ENCODE measurements around the gene NOS3. TPM values are rescaled to one million over a fixed set of nuclear protein-coding genes. Genes with fewer than 3 reads are reported as not detected.

NOS3 gene
- total and polyA plus RNA-seq, 10 donors: 11.9 to 455 (median 164) TPM

DNA sequence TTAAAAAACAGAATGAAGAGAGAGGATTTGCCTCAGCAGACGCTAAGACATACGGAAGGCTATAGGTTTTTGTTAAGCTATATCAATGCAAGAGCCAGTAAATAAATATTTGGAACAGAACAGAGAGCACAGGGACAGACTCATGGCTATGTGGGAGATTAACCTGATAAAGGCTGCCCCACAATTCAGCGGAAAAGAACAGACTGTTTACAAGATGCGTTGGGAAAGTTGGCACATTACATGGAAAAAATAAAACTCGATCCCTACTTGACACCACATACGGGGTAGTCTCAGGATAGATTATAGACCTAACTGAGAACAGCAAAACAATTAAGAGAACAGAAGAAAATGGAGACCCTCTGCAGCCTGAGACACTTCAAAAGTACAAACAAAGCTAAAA lies 23.5 kb upstream of the NOS3 start:
- peaks cover 0 to 49% (median 16%) of the 10 kb centered on the region in 6 donors for H3K4me1 ChIP-seq
- no peak overlapping the region for H3K27ac ChIP-seq
- WGBS, 5 donors: 83 to 91% (median 88%) methylated on average over 6 of the region's 6 CpGs
- intact Hi-C loops (cut with DNase I; ENCODE audit: low total_unique reads): no loop called here
- no peak for TF ChIP-seq CTCF (IDR thresholded peaks at IDR 0.05 in 8 of 11, conservative IDR thresholded peaks at IDR 0.05 in 3 of 11)
- no peak for TF ChIP-seq POLR2AphosphoS5 (IDR thresholded peaks at IDR 0.05)
- TF ChIP-seq POLR2A (IDR thresholded peaks at IDR 0.05): no peak
- H3K27me3 ChIP-seq (replicated peaks in 1 of 7): peaks cover 0 to 54% (median 0%) of the 10 kb centered on the region in 7 donors
- H3K9me3 ChIP-seq: no peaks in the 10 kb centered on the region
- H3K36me3 ChIP-seq: no peaks in the 10 kb centered on the region
- no peak for DNase-seq
- H3K4me3 ChIP-seq: no peak overlapping the region

DNA sequence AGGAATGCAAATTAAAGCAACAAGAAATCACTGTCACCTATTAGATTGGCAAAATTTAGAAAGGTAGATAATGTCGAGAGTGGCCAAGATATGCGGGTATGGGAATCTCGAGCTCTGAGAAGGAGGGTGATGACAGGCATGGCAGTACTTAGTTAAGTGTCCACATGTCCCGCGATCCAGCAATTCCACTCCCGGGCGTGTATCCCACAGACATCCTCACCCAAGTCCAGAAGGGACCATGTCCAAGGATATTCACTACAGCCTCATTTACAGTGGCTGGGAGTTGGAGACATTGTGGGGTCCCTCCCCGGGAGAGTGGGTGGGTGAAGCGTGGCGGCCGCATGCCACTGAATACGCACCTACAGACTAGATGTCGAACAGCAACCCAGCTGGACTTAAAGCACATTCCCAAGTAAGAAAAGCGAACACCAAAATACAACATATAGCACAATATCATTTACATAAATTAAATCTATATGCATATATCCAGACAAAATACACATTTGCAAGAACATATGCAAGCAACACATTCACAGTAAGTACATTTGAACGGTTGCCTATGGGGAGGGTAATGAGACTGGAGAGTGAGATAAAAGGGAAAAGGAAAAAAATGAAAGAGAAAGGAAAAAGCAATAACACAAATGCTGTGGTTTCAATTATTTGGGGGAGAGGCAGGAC lies 22.6 kb upstream of the NOS3 start:
- TF ChIP-seq CTCF (IDR thresholded peaks at IDR 0.05 in 8 of 11, conservative IDR thresholded peaks at IDR 0.05 in 3 of 11) (no peak), POLR2AphosphoS5 (IDR thresholded peaks at IDR 0.05) (no peak), POLR2A (IDR thresholded peaks at IDR 0.05) (no peak)
- Histone ChIP-seq H3K27ac (no peak overlapping the region), H3K36me3 (no peaks in the 10 kb centered on the region), H3K9me3 (no peaks in the 10 kb centered on the region), H3K27me3 (replicated peaks in 1 of 7) (peaks cover 0 to 45% (median 0%) of the 10 kb centered on the region in 7 donors), H3K4me3 (no peak overlapping the region), H3K4me1 (peaks cover 0 to 42% (median 11%) of the 10 kb centered on the region in 6 donors)
- intact Hi-C loops (cut with DNase I; ENCODE audit: low total_unique reads): no loop called here
- 74 to 87% (median 84%) methylated on average over 15 of the region's 15 CpGs for whole genome bisulfite sequencing, 5 donors
- no peak for DNase-seq

GRCh38 chr7:150968734-150969372 lies 22.0 kb upstream of the NOS3 start:
- TF ChIP-seq CTCF (IDR thresholded peaks at IDR 0.05 in 8 of 11, conservative IDR thresholded peaks at IDR 0.05 in 3 of 11) (no peak), POLR2A (IDR thresholded peaks at IDR 0.05) (no peak), POLR2AphosphoS5 (IDR thresholded peaks at IDR 0.05) (no peak)
- no peak for DNase-seq
- intact Hi-C loops (cut with DNase I; ENCODE audit: low total_unique reads): no loop called here
- WGBS, 5 donors: 54 to 69% (median 56%) methylated on average over 15 to 16 of the region's 16 CpGs
- Histone ChIP-seq H3K9me3 (no peaks in the 10 kb centered on the region), H3K4me3 (no peak overlapping the region), H3K4me1 (peaks cover 0 to 42% (median 14%) of the 10 kb centered on the region in 6 donors), H3K36me3 (no peaks in the 10 kb centered on the region), H3K27me3 (replicated peaks in 1 of 7) (peaks cover 0 to 45% (median 4%) of the 10 kb centered on the region in 7 donors), H3K27ac (no peak overlapping the region)

DNA sequence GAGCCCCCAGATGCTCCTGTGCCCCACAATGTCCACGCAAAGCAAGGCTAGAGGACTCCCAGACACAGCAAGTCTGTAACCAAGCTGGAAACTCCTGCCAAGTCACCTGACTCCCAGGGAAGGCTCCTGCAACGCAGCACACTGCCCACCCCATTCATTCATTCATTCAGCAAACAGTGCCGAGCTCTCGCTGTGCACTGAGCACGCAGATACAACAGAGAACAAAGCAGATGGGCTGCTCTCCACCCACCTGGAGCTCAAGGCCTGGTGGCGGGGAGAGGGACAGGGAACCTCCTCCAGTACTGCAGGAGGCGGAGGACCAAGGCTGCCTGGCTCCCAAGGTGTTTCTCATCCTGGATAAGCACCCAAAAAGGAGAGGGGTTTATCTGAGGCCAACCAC lies 21.3 kb upstream of the NOS3 start:
- intact Hi-C loops (cut with DNase I; ENCODE audit: low total_unique reads): no loop called here

More for the DNA sequence above, 21.3 kb upstream of the NOS3 start:
- no peaks in the 10 kb centered on the region for H3K36me3 ChIP-seq
- H3K27me3 ChIP-seq (replicated peaks in 1 of 7): peaks cover 0 to 45% (median 10%) of the 10 kb centered on the region in 7 donors
- no peaks in the 10 kb centered on the region for H3K9me3 ChIP-seq
- peaks cover 5 to 42% (median 17%) of the 10 kb centered on the region in 6 donors for H3K4me1 ChIP-seq
- TF ChIP-seq POLR2AphosphoS5 (IDR thresholded peaks at IDR 0.05) (no peak), POLR2A (IDR thresholded peaks at IDR 0.05) (no peak), CTCF (IDR thresholded peaks at IDR 0.05 in 8 of 11, conservative IDR thresholded peaks at IDR 0.05 in 3 of 11) (no peak)
- no peak overlapping the region for H3K4me3 ChIP-seq
- no peak overlapping the region for H3K27ac ChIP-seq
- no peak for DNase-seq
- 81 to 88% (median 85%) methylated on average over 3 to 7 of the region's 7 CpGs for WGBS, 5 donors

Data from spleen (tissue), 11 donors.